ENCODE results near the gene GET4.

DNA sequence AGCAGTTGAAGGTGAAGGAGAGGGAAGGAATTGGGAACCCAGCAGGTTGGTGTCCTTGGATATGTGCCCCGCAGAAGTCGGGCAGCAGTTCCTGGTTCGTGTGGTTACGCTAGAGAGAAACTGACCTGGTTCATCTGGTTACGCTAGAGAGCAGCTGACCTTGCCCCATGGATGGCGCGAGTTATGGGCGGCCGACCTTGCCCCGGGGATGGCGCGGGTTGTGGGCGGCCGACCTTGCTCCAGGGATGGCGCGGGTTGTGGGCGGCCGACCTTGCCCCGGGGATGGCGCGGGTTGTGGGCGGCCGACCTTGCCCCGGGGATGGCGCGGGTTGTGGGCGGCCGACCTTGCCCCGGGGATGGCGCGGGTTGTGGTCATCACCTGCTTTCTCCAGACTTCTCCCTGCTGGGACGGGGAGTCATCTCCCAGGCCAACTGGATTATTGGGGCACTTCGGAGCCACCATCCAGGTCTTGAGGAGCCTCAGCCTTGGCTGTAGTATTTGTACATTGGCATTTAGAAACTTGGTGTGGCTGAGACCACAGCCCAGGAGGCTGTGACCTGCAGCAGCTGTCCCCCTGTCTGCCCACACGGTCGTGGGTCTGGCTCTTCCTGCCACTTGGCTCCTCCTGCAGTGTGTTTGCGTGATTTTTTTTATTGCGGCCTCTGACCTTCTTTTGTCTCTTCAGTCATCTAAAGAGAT lies 6.1 kb downstream of the GET4 start:
- TF ChIP-seq, protein P1, sequence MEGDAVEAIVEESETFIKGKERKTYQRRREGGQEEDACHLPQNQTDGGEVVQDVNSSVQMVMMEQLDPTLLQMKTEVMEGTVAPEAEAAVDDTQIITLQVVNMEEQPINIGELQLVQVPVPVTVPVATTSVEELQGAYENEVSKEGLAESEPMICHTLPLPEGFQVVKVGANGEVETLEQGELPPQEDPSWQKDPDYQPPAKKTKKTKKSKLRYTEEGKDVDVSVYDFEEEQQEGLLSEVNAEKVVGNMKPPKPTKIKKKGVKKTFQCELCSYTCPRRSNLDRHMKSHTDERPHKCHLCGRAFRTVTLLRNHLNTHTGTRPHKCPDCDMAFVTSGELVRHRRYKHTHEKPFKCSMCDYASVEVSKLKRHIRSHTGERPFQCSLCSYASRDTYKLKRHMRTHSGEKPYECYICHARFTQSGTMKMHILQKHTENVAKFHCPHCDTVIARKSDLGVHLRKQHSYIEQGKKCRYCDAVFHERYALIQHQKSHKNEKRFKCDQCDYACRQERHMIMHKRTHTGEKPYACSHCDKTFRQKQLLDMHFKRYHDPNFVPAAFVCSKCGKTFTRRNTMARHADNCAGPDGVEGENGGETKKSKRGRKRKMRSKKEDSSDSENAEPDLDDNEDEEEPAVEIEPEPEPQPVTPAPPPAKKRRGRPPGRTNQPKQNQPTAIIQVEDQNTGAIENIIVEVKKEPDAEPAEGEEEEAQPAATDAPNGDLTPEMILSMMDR (conservative IDR thresholded peaks at IDR 0.05), result no peak
- no peak for TF ChIP-seq ZFX (IDR thresholded peaks at IDR 0.05)

All from C4-2B (cell line).